ENCODE results near the gene ROBO2. TPM values are rescaled to one million over a fixed set of nuclear protein-coding genes. Genes with fewer than 3 reads are reported as not detected.

Gene ROBO2
- total RNA-seq, 1 donor from 2014 or later, result 2.9 TPM

DNA sequence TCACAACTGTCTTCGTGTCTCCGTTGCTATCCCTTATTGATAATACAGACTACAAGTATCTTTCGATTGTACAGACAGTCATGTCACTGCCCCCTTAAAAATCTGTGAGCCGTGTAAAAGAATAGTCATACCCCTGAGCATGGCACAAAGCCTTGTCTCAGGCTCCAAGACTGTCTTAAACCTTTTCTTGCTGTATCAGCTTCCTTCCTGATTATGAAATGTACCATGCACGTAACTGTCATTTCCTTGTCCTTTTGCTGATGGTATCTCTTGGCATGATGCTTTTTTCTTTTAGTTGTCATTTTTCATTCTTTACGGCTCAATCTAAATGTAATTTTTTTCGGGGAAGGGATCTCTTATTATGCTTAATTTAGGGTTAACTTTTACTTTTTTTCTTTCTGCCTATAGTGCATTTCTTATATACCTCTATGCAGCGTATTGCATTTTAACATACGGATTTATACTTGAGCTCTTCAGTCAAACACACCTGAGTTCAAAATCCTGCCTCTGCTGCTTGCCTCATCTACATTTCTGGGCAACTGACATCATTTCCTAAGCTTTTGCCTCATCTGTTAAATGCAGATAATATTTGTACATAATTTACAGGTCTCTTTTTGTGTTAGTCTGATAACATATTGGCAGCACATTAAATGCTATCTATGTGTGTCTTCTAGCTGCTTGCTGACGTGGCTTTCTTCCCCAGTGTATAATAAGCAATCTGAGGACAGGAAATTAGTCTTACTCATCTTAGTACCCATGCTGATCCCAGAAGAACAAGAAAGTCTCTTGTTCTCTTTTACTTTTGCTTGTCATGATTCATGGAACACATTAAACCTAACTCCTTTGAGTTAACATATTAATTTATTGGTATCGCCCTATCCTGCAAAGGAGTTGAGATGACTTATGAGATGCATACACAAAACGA lies 57.3 kb downstream of the ROBO2 start:
- DNase-seq (ENCODE audit: low read depth, low spot score), result no peak

DNA sequence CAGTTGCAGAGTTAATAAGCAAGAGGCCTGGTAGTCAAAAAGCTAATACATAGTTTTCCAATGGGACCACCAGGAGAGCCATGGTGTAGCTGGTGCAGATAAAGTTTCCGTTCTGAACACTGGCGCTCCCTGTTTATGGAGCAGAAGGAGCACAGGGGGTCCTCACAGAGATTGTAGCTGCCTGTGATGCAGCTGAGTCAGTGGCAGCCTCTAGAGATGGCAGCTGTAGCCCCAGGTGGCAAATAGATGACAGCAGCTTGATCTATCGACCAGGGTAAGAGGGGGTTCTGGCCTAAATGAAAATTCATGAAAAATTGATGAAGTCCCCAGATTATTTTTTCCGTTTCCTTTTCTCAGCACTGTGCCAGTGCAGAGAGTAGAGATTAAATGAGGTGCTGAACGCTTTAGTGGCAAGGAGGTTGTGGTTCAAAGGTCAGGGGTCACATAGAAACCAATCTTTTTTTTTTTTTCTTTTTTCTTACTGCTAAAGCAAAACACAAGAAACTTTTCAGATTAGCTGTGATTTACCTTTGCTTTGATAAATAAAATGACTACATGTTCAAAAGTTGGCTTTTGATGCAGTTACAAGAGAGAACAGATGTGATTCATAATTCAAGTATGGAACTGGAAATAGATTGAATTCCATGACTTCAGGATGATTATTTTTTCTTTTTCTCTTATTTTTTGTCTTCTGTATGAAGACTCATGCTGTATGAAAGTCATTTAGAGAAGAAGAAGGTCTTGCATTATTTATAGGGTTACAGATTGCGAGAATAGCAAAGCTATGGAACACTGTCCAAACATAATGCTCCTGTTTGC lies 63.3 kb downstream of the ROBO2 start:
- no peak for DNase-seq (ENCODE audit: low read depth, low spot score)

DNA sequence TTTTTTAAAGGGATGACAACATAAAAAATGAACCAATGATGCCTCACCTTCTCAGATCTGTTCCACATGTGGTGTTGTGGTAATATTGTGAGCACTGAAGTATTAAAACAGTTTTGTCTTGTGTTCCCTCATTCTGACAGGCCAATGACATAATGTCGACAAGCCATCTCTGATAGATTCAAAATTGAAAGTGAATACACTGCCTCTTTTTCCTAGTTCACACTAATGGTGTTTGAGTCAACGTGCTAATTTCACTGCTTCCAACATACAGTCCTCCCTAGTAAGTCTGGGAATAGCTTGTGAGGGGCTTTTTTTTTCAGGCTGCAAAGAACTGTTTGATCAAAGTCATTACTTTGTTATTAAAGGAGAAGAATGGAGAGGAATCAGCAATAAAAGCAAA lies 82.8 kb downstream of the ROBO2 start:
- DNase-seq (ENCODE audit: low read depth, low spot score), result no peak

DNA sequence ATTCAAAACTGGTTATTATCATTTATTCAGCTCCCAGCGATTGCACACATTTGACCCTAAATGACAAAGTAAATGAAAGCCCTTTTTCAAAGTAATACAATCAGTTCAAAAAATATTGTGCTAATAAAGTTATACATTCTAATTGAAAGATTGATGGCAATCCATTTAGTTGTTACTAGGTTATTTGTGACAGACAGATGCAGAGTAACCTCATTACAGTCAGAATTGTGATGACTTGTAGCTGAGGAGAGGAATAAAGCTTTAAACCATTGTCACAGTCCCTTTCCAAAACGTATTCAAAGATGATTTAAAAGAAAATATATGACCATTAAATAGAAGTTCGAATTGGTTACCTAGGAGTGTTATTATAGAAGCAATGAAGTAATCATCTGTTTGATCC lies 86.1 kb downstream of the ROBO2 start:
- DNase-seq (ENCODE audit: low read depth, low spot score), result no peak

DNA sequence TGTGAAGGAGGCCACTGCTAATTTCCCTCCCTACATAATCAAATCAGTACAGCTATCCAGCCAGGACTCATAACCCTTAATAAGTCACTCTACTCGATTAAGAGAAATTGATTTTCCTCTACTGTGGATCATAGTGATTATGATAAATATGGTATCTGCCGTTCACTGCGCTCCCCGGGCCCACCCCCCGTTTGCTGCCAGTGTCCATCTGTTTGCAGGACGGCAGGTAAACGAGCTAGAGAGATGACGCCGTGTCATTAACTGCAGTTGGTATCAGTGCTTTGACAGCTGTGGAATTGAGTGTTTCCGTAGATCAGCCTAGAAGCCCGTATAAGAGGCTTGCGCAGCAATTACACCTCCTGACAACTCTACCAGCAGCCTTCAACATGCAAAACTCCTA lies 94.9 kb downstream of the ROBO2 start:
- DNase-seq (ENCODE audit: low read depth, low spot score), result no peak

DNA sequence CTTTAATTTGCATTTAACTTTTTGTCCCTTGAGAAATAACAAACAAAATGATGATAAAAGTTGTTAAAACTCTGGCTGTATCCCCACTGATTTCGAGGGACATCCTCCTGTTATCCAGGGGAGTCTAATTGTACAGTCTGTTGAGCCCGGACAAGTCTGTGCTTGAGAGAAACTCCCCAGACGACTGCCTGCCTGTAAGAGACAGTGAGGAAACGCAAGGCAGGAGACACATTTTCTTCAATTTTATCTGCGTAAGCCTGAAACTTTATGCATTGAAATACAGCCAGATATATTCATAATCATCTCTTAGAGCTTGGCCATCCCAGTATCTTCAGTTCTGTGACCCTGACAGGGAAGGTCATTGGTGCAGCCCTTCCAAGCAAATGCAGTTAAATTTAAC lies 97.7 kb downstream of the ROBO2 start:
- no peak for DNase-seq (ENCODE audit: low read depth, low spot score)

DNA sequence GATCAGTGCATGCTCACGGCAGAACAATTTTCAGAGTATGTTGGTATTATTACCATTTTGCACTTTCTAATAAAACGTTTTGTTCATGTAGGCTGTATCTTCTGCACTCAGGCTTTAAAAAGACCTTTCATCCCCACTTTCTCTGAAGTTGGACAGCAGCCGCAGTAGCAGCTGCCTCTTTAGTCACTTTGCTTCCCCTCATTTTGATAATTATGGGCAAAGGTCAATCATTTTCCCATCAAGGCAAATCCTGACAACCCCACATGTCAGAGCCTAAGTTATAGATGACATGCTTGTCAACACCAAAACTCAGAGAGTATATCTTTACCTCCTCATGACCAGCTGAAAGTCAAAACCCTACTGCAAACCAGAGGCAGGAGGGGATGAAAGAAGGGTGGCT lies 99.7 kb downstream of the ROBO2 start:
- DNase-seq (ENCODE audit: low read depth, low spot score), result no peak

DNA sequence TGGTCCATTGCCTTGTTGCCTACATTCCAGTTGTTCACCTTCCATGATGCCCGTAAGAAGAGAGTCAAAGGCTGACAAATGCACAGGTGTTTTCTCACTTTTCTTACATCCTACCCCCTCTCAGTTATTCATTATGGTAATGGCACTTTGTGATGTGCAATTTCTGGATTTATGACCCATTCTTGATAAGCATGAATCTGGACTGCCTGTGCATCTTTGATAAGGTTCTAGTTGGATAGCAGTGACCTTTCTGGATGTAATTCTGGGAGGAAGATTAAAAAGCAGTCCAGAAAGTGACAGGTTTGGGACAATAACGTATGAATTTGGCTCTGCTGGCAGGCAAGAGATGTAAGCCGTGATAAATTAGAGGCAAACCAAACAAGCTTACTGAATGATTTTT lies 101.5 kb downstream of the ROBO2 start:
- no peak for DNase-seq (ENCODE audit: low read depth, low spot score)

DNA sequence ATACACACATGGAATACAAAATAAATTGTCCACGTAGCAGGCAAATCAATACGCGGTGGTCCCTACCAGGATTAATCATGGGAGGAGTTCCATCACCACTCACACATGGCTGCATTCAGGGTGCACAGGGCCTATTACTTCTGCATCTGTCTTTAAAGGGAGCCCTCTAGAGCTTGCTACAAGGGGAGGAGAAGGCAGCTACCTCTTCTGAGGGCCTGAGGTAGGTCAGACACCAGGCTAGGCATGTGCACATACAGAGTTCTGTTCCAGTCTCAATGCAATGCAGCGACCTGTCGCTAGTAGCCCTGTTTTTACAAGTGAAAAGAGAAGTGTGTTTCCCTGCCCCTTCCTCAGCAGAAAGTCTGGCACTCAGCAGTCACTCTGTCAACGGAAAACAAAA lies 102.7 kb downstream of the ROBO2 start:
- no peak for DNase-seq (ENCODE audit: low read depth, low spot score)

DNA sequence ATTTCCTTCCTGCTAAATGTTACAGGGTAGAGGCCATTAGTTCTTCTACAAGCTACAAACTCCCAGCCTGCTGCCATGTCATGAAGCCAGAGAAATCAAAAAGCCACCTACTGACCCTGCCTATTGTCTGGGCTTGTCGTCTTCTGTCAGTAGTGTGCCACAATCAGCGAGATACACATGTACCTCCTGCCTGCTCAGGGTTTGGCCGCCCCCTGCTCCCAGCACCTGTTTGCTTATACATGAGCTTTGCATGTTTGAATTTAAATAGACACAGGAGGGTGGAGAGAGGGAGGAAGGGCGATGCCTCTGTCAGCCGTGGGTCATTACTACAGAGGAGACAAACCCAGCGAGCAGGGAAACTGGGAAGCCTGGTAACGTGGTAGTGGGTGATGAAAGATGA lies 106.1 kb downstream of the ROBO2 start:
- DNase-seq (ENCODE audit: low read depth, low spot score), result no peak

DNA sequence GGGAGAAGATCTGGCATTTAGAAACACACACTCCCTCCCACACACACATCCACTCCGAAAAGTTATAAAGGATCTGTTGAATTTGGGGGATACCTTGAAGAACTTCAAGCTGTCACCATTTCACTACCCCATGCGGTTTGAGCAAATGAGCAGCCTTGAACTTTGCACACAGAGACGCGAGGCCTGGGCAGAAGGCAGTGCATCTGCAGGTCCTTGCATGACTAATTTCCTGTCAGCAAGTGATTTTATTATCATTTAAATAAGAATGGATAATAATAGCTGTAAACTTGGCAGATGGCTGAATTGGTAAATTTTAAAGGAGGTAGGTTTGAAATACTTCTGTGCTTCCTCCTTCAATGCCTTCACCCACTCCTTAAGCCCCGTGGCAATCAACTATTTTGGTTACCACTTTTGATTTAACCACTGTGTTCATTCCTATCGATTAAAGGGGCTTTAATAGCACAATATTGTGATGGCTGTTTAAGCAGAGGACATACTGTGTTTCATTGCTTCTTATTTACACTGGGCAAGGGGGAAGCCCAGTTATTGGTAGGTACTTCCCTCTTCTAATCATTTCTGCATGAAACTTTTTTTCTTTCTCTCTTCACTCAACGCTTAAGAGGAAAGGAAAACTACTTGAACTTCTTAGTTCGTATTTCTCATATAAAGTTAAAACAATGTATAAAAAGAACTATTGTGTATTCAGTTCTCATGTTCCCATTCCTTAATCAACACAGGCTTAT lies 108.1 kb downstream of the ROBO2 start:
- peak; percentile 4 for DNase-seq (ENCODE audit: low read depth, low spot score)

DNA sequence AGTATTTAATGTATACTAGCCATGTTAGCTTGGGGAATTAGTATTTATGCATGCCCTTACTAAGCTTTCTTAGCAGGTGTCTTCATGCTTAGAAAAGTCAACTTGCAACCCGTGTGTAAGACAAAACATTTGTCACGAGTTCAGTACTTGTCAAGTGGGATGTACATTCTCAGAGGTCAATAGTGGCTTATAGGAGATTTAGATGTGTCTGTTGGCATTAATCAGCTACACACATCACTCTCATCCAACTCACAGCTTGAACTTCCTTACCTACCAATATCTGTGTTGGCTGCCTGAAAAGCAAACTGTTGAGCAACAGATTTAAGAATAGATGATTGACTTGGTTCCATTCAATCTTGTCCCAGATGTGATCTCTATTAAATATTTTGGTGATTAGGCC lies 109.5 kb downstream of the ROBO2 start:
- no peak for DNase-seq (ENCODE audit: low read depth, low spot score)

DNA sequence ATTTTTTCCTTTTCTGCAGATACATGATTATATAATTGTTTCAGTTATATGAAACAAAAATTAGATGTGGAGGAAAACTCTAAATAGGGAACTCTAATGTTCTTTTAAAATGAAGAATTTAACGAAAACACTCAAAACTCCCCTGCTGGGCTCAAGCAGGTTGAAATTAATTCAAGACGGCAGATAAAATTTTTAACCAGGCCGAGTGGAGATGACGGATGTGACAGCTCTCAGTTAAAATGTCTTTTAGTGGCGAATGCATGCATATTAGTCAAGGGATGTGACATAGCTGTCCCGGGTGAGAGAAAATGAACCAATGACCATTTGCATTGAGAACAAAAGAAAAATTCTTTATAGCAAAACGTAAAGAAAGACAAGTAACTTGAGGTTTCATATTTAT lies 110.1 kb downstream of the ROBO2 start:
- DNase-seq (ENCODE audit: low read depth, low spot score), result no peak

DNA sequence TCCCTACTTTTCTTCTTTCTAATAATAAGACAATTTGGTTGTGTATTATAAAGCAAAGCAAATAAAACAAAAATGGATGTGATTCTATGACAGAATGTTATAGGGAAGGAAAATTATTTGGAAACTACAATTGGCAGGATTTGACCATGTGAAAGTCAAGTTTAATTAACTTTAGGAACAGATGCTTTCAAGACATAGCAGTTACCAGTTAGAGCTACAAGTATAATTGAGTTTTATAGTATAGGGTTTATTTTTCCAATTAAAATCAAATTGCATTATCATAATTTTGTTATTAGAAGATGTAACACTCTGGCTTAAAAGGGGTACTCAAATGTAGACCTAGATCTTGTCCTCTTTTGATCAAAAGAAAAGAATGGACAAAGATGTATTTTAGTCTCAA lies 110.9 kb downstream of the ROBO2 start:
- no peak for DNase-seq (ENCODE audit: low read depth, low spot score)

DNA sequence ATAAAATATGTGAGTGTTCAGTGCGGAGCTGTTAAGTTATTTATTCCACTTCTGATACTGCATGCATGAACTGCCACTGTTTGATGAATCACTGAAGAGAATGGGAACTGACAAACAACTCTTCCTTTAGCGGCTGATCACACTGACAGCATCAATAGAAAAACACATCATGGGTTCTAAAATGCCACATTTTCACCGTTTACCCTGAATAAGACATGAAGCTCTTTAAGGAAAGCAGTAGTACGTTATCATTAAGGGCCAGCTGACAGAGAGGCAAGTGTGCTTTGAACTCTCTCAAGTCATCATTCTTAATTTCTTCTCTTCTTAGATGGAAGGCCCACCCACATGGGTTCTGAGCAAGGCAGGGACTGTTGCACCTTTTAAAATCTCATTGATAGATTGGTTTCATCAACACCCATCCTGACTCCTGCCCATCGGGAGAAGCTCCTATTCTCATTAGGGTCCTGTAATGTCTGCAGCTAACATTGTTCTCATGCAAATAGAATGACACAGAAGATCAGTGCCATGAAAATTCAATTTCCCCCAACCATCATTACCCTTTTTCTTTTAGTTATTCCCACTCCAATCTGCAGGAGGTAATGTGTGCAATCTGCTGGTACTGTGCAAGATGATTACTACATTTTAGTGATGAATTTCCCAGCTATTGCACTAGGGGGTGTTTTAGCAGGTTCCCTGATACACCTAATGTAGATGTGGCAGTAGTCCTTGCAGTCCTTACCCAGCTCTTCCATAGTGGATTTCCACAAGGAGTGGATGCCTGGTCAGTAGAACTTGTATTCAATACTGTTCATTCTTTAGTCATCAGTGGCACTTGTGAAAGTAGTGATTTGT lies 119.1 kb downstream of the ROBO2 start:
- no peak for DNase-seq (ENCODE audit: low read depth, low spot score)

DNA sequence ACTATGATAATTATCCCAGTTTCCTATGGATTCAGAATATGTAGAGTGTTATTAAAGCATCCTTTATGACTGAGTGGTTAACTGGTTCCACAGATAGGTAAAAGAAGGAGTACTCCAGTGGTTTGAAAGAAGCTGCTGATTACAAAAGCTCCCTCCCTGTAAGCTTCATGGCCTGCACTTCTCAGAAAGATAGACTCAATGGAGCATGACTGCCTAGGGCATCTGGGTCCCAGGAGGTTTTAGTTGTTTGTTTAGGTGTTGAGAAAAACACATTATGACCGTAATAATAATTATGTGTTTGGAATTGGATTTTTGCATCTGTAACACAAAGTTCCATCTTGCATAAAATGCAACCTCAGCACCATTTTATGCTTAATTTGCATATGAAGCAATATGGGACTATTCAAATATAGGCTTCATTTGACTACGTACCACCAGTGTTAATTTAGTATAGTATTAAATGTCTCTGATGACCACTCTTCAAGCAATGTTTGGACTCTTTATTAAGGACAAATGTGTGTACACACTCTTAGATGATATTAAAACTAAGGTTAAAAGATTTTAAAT lies 121.1 kb downstream of the ROBO2 start:
- no peak for DNase-seq (ENCODE audit: low read depth, low spot score)

DNA sequence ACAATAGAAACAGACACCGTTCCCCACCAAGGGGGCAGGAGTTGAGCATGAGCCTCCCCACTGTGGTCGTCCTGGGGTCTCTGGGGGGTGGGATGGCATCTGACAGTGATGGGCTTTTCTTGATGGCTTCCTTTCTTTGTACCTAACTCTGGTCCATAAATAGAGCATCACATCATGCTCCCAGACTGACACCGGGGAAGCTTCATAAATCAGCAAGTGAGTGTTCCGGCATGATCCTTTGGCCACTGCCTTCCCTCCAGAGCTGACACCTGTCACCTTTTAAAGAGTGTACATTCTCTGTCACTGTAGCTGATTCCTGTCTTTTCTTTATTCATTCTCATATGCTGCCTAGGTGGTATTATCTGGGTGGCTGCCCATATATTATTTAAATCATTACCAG lies 129.9 kb downstream of the ROBO2 start:
- no peak for DNase-seq (ENCODE audit: low read depth, low spot score)

DNA sequence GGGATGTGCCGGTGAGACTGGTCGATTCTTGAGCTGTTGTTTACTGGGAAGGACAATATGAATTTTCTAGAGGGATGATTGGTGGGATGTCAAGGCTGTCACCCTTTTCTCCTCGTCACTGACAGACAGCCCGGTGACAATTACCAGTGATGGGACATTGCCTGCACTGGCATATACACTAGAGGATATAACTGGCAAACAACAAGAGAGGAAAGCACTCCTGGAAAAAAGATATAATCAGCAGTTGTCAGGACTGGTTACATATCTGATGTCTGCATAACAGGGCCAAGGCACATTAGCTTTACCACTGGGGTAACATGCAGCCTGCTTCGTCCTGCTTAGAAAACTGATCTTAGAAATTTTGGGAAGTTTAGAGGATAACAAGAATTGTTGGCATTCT lies 131.1 kb downstream of the ROBO2 start:
- DNase-seq (ENCODE audit: low read depth, low spot score), result no peak

DNA sequence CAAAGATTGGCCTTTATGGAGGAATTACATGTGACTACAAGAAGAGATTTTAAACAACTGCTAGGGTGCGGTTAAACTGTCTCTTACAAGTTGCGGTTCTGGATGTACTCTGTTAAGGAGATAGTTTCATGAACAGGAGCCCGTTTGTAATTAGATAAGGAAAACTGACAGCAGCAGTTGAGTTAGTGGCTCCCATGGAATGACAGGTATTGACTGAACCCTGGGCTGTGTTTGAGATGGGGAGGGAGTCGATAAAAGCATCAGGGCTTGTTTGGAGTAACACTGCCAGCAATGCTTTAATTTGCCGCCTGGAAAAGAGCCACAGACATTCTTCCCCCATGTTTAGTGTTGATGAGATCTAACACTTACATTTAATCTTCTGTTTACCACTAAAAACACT lies 139.9 kb downstream of the ROBO2 start:
- DNase-seq (ENCODE audit: low read depth, low spot score), result no peak

DNA sequence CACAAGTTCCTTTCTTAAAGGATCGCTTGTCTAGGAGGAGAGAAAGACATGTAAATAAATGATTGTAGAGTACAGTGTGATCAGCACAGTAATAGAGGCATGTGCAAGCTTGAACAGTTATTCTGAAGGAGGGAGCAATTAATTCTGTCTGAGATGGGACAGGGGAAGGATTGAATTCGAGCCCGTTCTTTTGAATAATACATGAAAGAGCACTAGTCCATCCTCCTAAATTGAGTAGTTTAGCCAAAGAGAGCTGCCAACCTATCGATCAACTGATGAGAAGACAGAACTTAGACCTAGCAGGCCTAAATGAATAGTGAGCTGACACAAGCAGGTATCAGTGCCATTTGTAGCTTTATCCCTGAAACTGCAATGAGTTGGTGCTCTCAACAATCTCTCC lies 142.4 kb downstream of the ROBO2 start:
- DNase-seq (ENCODE audit: low read depth, low spot score), result no peak

DNA sequence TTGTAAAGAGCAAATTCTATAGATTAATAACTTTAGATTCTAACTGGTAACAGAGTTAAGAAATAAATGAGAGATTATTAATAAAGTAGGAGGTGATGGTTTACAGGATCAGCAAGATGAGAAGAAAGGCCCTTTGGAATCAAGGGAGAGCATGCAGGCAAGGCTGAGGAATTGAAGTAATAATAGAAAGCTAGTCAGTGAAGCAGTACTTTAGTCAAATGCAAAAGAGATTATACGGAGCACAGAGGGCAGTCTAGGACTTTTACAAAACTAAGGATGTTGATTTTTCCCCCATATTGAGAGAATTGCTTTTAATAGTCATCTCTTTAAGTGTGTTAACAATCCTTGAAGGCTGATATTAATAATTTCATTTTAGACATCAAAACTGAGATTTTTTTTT lies 146.4 kb downstream of the ROBO2 start:
- no peak for DNase-seq (ENCODE audit: low read depth, low spot score)

Measured in pulmonary artery endothelial cell (primary cell).